Uterus (tissue), 4 donors: ENCODE measurements around the gene ANKRD39. TPM values are rescaled to one million over a fixed set of nuclear protein-coding genes. Genes with fewer than 3 reads are reported as not detected.

ENCODE experiments used
- DNase-seq, 2 donors: peaks; one replicate each; pipeline ENCODE4 v3.0.0-alpha.2; 2019 to 2020
- H3K27ac ChIP-seq, 2 donors: fragments of 200-600 bp; sonication (generic); 1 replicate in 1 of 2; 2 replicates in 1 of 2; pipeline ENCODE4 v1.5.1; 2016 to 2018
- H3K27me3 ChIP-seq, 2 donors: fragments of 200-600 bp; sonication (generic); one replicate each; pipeline ENCODE4 v1.5.1; 2018 to 2019; ENCODE audit warnings: control low read depth in 1 of 2
- H3K36me3 ChIP-seq, 2 donors: fragments of 200-600 bp; sonication (generic); one replicate each; pipeline ENCODE4 v1.5.1; 2019; ENCODE audit warnings: control low read depth in 1 of 2
- H3K4me1 ChIP-seq, 2 donors: fragments of 200-600 bp; sonication (generic); one replicate each; pipeline ENCODE4 v1.5.1; 2018 to 2019; ENCODE audit warnings: control low read depth in 1 of 2
- H3K4me3 ChIP-seq, 2 donors: fragments of 200-600 bp; sonication (generic); 1 replicate in 1 of 2; 2 replicates in 1 of 2; pipeline ENCODE4 v1.5.1; 2018 to 2019; ENCODE audit warnings: mild to moderate bottlenecking in 1 of 2
- H3K9me3 ChIP-seq, 2 donors: fragments of 200-600 bp; sonication (generic); one replicate each; pipeline ENCODE4 v1.5.1; 2019; ENCODE audit warnings: control low read depth in 1 of 2
- POLR2A ChIP-seq, 2 donors: fragments of 450-650 bp; IDR thresholded peaks; one replicate each; pipeline ENCODE4 v1.6.1; 2016; ENCODE audit warnings: antibody characterized with exemption in 2 of 2, mild to moderate bottlenecking in 1 of 2, moderate library complexity in 1 of 2
- intact Hi-C: fragments of 100-400 bp; cut with DNase I; formaldehyde crosslinking; loops from one replicate; pipeline ENCODE4 v1.15.1; 2023; ENCODE audit warnings: low total_unique reads
- total RNA-seq, 4 donors: library from RNA; depleted of rRNA in 3 of 4; stranded (reverse); fragments of >200 nt in 3 of 4; gene quantifications; one replicate each; pipeline versions ENCODE4 v1.1.0 to v1.2.4, GENCODE V29; 2014 to 2023
- TF ChIP-seq, protein P1 (sequence below), 4 experiments: fragments of 200-600 bp in 2 of 4; fragments of 450-650 bp in 2 of 4; sonication (generic) in 2 of 4; IDR thresholded peaks; one replicate each; pipeline ENCODE4 v1.5.1; 2016 to 2019; ENCODE audit warnings: antibody characterized with exemption in 4 of 4, mild to moderate bottlenecking in 2 of 4, moderate library complexity in 1 of 4
- donor health status: DM: yes; HTN: yes; CAD: no.

ANKRD39 gene
- total RNA-seq, 4 donors from 2014 or later, result 4.7 to 162 (median 16.9) TPM

DNA sequence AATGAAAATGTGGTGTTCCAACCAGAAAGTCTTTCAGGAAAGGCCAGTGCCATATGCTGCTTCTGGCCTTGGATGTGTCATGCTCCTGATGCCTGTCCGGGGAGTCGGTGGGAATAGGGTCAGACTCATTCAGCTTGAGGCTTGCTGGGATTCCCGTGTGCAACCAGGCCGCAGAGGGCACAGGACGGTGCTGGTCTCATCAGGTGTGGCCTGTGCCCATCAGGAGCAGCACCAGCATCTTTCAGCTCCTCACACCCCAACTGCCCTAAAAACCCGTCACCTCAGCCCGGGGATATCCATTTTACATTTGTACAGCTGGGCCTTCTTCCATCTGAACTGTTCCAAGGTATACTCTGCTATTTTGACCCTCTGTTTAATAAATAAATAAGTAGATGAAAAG is 55.1 kb downstream of the ANKRD39 start:
- no peaks in the 10 kb centered on the region for H3K27me3 ChIP-seq
- TF ChIP-seq POLR2A (IDR thresholded peaks at IDR 0.05), result no peak
- TF ChIP-seq, protein P1, sequence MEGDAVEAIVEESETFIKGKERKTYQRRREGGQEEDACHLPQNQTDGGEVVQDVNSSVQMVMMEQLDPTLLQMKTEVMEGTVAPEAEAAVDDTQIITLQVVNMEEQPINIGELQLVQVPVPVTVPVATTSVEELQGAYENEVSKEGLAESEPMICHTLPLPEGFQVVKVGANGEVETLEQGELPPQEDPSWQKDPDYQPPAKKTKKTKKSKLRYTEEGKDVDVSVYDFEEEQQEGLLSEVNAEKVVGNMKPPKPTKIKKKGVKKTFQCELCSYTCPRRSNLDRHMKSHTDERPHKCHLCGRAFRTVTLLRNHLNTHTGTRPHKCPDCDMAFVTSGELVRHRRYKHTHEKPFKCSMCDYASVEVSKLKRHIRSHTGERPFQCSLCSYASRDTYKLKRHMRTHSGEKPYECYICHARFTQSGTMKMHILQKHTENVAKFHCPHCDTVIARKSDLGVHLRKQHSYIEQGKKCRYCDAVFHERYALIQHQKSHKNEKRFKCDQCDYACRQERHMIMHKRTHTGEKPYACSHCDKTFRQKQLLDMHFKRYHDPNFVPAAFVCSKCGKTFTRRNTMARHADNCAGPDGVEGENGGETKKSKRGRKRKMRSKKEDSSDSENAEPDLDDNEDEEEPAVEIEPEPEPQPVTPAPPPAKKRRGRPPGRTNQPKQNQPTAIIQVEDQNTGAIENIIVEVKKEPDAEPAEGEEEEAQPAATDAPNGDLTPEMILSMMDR (IDR thresholded peaks at IDR 0.05), result no peak

GRCh38 chr2:96801786-96802595 is 55.8 kb downstream of the ANKRD39 start:
- TF ChIP-seq, protein P1 (IDR thresholded peaks at IDR 0.05), result no peak
- TF ChIP-seq POLR2A (IDR thresholded peaks at IDR 0.05), result no peak
- Histone ChIP-seq H3K4me3 (no peak overlapping the region), H3K4me1 (no peaks in the 10 kb centered on the region), H3K36me3 (no peaks in the 10 kb centered on the region), H3K27ac (no peak overlapping the region), H3K27me3 (no peaks in the 10 kb centered on the region), H3K9me3 (no peaks in the 10 kb centered on the region)
- intact Hi-C loops, result no loop called here
- no peak for DNase-seq

More for the DNA sequence above, 55.1 kb downstream of the ANKRD39 start:
- no peaks in the 10 kb centered on the region for H3K4me1 ChIP-seq
- H3K27ac ChIP-seq, result no peak overlapping the region
- H3K36me3 ChIP-seq, result no peaks in the 10 kb centered on the region
- DNase-seq, result no peak
- intact Hi-C loops, result no loop called here
- no peak overlapping the region for H3K4me3 ChIP-seq
- H3K9me3 ChIP-seq, result no peaks in the 10 kb centered on the region

GRCh38 chr2:96801005-96801785 is 56.6 kb downstream of the ANKRD39 start:
- no peak for TF ChIP-seq POLR2A (IDR thresholded peaks at IDR 0.05)
- TF ChIP-seq, protein P1 (IDR thresholded peaks at IDR 0.05), result peak; percentile 70 to 91 (median 84)
- H3K4me3 ChIP-seq, result no peak overlapping the region
- H3K4me1 ChIP-seq, result no peaks in the 10 kb centered on the region
- peak; percentile 72 for DNase-seq
- no peaks in the 10 kb centered on the region for H3K36me3 ChIP-seq
- H3K27me3 ChIP-seq, result no peaks in the 10 kb centered on the region
- no peaks in the 10 kb centered on the region for H3K9me3 ChIP-seq
- intact Hi-C loops, result no loop called here
- peak overlapping the region in 1 of 2 donors; percentile 24 for H3K27ac ChIP-seq

DNA sequence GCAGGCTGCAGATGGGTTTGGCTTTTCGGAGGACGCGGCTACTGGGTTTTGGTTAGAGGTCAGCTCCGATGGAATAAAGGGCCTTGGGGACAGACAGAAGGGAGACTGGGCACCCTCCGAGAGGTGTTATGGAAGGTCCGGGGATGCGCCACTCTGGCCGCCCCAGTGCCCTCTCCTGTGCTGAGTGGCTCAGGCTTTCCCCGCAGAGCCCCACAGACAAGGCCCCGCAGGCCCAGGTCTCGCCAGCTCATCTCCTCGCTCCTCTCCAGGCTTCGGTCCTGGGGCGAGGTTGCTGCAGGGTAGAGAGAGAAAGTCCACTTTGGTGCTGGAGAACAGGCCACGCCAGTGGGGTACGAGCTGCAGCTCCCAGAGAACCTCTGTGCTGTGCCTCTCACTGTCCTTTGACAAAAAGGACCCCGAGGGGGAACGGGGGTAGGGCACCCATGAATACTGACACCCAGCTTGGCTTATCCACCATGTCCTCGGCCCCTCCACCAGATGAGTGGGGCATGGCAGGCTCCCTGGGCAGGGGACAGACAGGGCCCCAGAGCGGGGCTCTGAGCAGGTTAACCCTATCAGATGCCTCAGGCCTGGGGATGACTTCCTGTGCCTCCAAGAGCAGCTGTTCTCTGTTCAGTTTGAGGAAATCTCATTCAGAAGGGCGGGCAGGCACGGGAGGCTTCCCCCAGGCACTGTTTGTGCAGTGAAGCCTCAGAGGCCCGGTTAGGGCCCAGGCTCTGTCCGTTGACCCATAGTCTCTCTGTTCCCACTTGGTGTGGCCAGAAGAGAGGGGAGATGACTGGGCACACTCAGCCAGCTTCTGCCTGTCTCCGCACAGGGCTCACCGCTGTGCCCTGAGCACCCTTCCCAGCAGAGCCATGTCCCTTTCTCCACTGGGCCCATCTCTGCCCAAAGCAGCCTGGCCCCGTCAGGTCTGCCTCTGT is 57.5 kb downstream of the ANKRD39 start:
- H3K27ac ChIP-seq, result peak overlapping the region in 1 of 2 donors; percentile 24

More for the DNA sequence above, 57.5 kb downstream of the ANKRD39 start:
- Histone ChIP-seq H3K27me3 (no peaks in the 10 kb centered on the region), H3K4me3 (no peak overlapping the region), H3K4me1 (no peaks in the 10 kb centered on the region), H3K36me3 (no peaks in the 10 kb centered on the region), H3K9me3 (no peaks in the 10 kb centered on the region)
- intact Hi-C loops, result no loop called here
- DNase-seq, result no peak
- no peak for TF ChIP-seq POLR2A (IDR thresholded peaks at IDR 0.05)
- TF ChIP-seq, protein P1 (IDR thresholded peaks at IDR 0.05), result no peak
